ENCODE data around the gene ATG101.

- TF ChIP-seq EZH2 (IDR thresholded peaks at IDR 0.05; ENCODE audit: low read depth) = no peak
- TF ChIP-seq CTCF (conservative IDR thresholded peaks at IDR 0.05) = no peak
Measured at GRCh38 chr12:52050758-52051541, 18.8 kb upstream of the ATG101 start, which contains the start of gene NR4A1.

All from PC-9 (cell line).